Astrocyte of the spinal cord (primary cell): ENCODE data around the gene CASP10.
"Not testable (repeated sequence)": the region's sequence is repeated elsewhere in the genome, so short reads cannot be mapped to it uniquely, and the experiment has no call there.

Source experiments
- DNase-seq: peaks from one replicate; pipeline ENCODE4 v3.0.0; 2011; ENCODE audit warnings: low read depth, low spot score
- H3K4me3 ChIP-seq: 2 replicates; pipeline ENCODE4 v1.5.1; 2011; ENCODE audit warnings: low read depth, mild to moderate bottlenecking, low read length, moderate library complexity
- in situ Hi-C: cut with HindIII; loops from 2 replicates; pipeline ENCODE4 v1.10.0; 2017; ENCODE audit warnings: low sequenced_read_pairs
- TF ChIP-seq, protein P1 (sequence below): IDR thresholded peaks from 2 replicates; pipeline ENCODE4 v1.5.1; 2012; ENCODE audit warnings: low read depth, mild to moderate bottlenecking, low read length, inconsistent platforms

Gene CASP10

GRCh38 chr2:201233192-201233811, 50.4 kb downstream of the CASP10 start:
- H3K4me3 ChIP-seq = no peak overlapping the region
- DNase-seq = no peak
- in situ Hi-C loops = no loop called here
- TF ChIP-seq, protein P1, sequence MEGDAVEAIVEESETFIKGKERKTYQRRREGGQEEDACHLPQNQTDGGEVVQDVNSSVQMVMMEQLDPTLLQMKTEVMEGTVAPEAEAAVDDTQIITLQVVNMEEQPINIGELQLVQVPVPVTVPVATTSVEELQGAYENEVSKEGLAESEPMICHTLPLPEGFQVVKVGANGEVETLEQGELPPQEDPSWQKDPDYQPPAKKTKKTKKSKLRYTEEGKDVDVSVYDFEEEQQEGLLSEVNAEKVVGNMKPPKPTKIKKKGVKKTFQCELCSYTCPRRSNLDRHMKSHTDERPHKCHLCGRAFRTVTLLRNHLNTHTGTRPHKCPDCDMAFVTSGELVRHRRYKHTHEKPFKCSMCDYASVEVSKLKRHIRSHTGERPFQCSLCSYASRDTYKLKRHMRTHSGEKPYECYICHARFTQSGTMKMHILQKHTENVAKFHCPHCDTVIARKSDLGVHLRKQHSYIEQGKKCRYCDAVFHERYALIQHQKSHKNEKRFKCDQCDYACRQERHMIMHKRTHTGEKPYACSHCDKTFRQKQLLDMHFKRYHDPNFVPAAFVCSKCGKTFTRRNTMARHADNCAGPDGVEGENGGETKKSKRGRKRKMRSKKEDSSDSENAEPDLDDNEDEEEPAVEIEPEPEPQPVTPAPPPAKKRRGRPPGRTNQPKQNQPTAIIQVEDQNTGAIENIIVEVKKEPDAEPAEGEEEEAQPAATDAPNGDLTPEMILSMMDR = no peak

- no peak for DNase-seq
- H3K4me3 ChIP-seq = no peak overlapping the region
- in situ Hi-C loops = no loop called here
- TF ChIP-seq, protein P1 = no peak
These were observed 51.1 kb downstream of the CASP10 start for GRCh38 chr2:201233812-201234662.

GRCh38 chr2:201234663-201235135, 51.8 kb downstream of the CASP10 start:
- no peak overlapping the region for H3K4me3 ChIP-seq
- DNase-seq = no peak
- TF ChIP-seq, protein P1 = no peak
- in situ Hi-C loops = no loop called here

DNA sequence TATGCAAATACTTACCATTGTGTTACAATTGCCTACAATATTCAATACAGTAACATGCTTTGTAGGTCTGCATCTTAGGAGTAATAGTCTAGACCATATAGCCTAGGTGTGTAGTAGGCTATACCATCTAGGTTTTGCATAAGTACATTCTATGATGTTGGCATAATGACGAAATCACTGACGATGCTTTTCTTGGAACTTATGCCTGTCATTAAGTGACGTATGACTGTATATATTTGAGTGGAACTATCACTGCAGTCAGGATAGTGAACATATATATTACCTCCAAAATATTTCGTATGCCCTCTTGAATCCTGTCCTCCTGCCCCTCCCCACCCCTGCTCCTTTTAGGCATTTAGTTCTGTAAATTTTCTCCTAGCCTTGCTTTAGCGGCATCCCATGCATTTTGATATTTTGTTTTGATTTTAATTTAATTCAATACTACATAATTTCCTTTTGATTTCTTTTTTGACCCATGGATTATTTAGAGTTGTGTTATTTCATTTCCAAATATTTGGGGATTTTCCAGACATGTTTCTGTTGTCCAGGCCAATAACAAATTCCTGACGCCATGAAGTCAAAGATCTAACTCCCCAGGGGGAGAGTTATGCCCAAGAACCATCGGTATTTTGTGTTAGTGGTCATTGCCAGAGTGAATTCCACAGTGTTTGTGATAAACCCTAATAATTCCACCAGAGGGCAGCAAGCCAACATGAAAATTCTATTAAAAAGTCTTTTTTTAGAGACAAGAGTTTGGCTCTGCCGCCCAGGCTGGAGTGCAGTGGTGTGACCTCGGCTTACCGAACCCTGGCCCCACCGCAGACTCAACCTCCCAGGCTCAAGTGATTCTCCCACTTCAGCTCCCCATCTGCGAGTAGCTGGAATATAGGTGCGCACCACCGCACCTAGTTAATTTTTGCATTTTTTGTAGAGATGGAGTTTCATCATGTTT, 53.2 kb downstream of the CASP10 start:
- in situ Hi-C loops = no loop called here
- peak; percentile 84 for DNase-seq
- no peak overlapping the region for H3K4me3 ChIP-seq
- TF ChIP-seq, protein P1 = peak; percentile 57

GRCh38 chr2:201237486-201238123, 54.7 kb downstream of the CASP10 start:
- H3K4me3 ChIP-seq = no peak overlapping the region
- in situ Hi-C loops = no loop called here
- DNase-seq = no peak
- TF ChIP-seq, protein P1 = no peak

DNA sequence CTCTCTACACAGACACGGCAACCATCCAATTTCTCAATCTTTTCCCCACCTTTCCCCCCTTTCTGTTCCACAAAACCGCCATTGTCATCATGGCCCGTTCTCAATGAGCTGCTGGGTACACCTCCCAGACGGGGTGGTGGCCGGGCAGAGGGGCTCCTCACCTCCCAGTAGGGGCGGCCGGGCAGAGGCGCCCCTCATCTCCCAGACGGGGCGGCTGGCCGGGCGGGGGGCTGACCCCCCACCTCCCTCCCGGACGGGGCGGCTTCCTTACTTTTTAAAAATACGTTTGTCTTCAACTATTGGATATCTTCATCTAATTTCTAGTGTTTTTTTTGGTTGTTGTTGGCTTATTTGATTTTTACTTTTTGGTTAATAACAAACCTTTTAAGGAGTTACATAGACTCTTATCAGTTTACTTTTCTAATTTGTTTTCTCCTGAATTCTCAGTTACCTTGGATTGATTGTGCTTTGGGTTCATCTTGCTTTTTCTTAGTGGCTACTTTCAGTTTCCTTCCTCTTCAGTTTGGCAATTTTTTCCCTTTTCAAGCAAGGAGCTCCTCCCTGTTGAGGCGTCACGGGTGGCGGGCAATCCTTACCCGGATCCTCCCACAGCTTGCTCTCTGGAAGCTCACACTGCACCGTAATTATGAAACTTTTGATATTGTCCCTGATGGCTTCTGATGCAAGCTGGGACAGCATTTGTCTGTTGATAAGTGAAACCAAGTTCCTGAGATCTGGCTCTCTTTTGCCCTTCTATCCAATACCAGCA, 56.4 kb downstream of the CASP10 start:
- DNase-seq, in situ Hi-C loops, H3K4me3 ChIP-seq: not testable (repeated sequence)
